ENCODE results near the gene PYGB. TPM values are rescaled to one million over a fixed set of nuclear protein-coding genes. Genes with fewer than 3 reads are reported as not detected.

PYGB gene
- total RNA-seq, 1 donor from 2014 or later: 20.9 TPM

DNA sequence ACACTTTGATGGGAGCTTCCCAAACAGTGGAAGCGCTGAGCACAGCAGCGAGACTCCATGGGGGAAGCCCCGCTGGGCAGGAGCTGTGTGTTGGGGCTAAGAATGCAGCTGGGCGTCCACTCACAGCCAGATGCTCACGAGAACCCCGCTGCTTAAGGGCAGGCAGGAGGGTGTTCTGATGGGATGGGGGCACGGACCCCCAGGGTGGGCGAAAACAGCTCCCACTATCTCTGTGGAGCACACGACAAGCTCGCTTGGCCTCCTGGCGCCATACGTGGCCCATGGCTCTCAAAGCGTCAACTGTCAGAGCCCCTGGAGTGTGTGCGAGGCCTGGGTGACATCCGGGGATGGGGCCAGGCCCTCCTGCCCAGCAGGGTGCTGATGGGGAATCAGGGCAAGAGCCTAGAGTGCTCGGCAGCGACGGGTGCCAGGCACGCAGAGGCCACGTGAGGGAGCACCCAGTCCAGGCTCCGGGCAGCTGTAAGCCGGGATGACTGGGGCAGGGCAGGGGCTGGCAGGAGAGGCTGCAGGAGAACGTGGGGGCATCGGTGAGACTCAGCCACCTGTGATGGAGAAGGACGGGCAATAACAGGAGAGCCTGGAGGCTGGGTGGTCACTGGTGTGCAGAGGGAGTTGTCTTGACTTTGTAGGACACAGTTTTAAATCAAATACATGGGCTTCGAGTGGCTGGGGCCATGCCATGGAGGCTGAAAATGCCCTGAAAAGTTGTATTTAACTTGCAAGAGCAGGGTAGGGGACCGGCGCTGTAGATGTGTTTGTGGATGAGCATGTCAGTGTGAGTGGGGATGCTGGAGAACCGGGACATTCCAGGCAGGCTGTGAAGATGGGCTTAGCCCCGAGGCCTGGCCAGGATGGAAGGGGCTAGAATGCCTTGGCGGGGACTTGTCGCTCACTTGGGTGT is 27.3 kb downstream of the PYGB start:
- Histone ChIP-seq H3K27ac (ENCODE audit: low read depth, low read length) (no peak overlapping the region), H3K9me3 (ENCODE audit: control insufficient read depth in 3 of 3, low read length in 3 of 3) (no peaks in the 10 kb centered on the region), H3K4me3 (ENCODE audit: low read length in 3 of 3) (no peak overlapping the region), H3K9ac (ENCODE audit: low read depth in 1 of 3, low read length in 3 of 3) (peak overlapping the region in 1 of 3 donors; percentile 23), H3K27me3 (ENCODE audit: control insufficient read depth in 3 of 3, insufficient read depth in 3 of 3, low read length in 3 of 3) (no peaks in the 10 kb centered on the region), H3K4me1 (ENCODE audit: control insufficient read depth in 3 of 3, insufficient read depth in 3 of 3, low read length in 3 of 3) (peaks cover 21 to 43% (median 27%) of the 10 kb centered on the region in 3 donors), H3K36me3 (ENCODE audit: control insufficient read depth in 3 of 3, insufficient read depth in 3 of 3, low read length in 3 of 3) (peaks cover 27 to 35% (median 30%) of the 10 kb centered on the region in 3 donors)

DNA sequence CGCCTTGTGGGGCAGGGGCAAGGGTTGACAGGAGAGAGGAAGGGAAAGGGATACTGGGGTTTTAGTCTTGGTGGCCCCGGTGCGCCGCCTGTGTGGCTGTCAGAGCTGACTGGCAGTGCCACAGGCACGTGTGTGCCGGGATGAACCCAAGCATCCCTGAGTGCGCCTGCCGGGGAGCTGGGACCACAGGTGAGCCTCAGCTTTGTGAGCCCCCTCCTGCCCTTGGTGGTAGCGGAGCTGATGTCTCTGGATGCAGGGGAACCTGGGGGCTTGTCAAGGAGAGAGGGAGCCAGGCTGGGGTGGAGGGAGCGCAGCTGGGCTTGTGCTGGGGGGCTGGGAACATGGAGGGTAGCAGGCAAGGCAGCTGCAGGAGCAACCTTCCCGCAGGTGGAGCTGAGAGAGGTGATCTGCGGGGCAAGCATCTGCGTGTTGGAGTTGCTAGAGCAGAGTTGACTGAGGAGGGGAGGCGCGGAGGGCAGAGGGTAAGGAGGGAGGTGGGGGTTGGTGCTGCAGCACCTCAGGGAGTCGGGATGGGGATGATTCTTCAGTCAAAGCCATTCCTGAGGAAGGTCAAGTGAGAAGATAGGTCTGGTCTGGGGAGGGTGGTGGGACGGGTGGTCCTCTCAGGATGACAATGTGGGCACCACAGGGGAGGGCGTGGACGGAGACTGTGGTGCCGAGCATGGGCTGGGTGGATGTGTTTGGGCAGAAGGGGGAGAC is 28.1 kb downstream of the PYGB start:
- H3K4me1 ChIP-seq (ENCODE audit: control insufficient read depth in 3 of 3, insufficient read depth in 3 of 3, low read length in 3 of 3): peaks cover 21 to 43% (median 27%) of the 10 kb centered on the region in 3 donors
- peaks cover 27 to 41% (median 28%) of the 10 kb centered on the region in 3 donors for H3K36me3 ChIP-seq (ENCODE audit: control insufficient read depth in 3 of 3, insufficient read depth in 3 of 3, low read length in 3 of 3)
- H3K9me3 ChIP-seq (ENCODE audit: control insufficient read depth in 3 of 3, low read length in 3 of 3): no peaks in the 10 kb centered on the region
- H3K27me3 ChIP-seq (ENCODE audit: control insufficient read depth in 3 of 3, insufficient read depth in 3 of 3, low read length in 3 of 3): no peaks in the 10 kb centered on the region
- no peak overlapping the region for H3K9ac ChIP-seq (ENCODE audit: low read depth in 1 of 3, low read length in 3 of 3)
- H3K27ac ChIP-seq (ENCODE audit: low read depth, low read length): no peak overlapping the region
- H3K4me3 ChIP-seq (ENCODE audit: low read length in 3 of 3): no peak overlapping the region

DNA sequence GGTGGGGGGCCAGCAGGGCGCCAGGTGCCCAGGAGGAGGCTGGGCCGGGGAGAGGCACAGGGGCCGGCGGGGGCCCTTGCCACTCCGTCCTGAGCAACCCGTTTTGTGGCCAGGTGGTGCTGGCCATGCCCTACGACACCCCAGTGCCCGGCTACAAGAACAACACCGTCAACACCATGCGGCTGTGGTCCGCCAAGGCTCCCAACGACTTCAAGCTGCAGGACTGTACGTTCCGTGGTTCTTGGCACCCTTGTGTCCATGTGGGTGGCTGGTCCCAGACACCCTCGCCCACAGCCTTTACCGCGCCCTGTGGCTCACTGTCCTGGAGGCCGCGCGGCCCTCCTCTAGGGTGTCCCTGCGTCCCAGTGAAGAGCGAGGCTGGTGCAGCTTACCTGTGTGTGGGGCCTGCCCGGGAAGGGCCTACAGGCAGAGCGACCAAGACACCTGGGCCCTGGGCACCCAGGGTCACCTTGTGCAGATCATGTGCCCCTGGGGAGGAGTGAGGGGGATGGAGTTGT is 28.7 kb downstream of the PYGB start:
- Histone ChIP-seq H3K4me1 (ENCODE audit: control insufficient read depth in 3 of 3, insufficient read depth in 3 of 3, low read length in 3 of 3) (peaks cover 20 to 41% (median 31%) of the 10 kb centered on the region in 3 donors), H3K9ac (ENCODE audit: low read depth in 1 of 3, low read length in 3 of 3) (no peak overlapping the region), H3K9me3 (ENCODE audit: control insufficient read depth in 3 of 3, low read length in 3 of 3) (no peaks in the 10 kb centered on the region), H3K27ac (ENCODE audit: low read depth, low read length) (no peak overlapping the region), H3K27me3 (ENCODE audit: control insufficient read depth in 3 of 3, insufficient read depth in 3 of 3, low read length in 3 of 3) (no peaks in the 10 kb centered on the region), H3K4me3 (ENCODE audit: low read length in 3 of 3) (no peak overlapping the region), H3K36me3 (ENCODE audit: control insufficient read depth in 3 of 3, insufficient read depth in 3 of 3, low read length in 3 of 3) (peaks cover 26 to 39% (median 26%) of the 10 kb centered on the region in 3 donors)

- Histone ChIP-seq H3K36me3 (ENCODE audit: control insufficient read depth in 3 of 3, insufficient read depth in 3 of 3, low read length in 3 of 3) (peaks cover 23 to 39% (median 24%) of the 10 kb centered on the region in 3 donors), H3K27ac (ENCODE audit: low read depth, low read length) (no peak overlapping the region), H3K9me3 (ENCODE audit: control insufficient read depth in 3 of 3, low read length in 3 of 3) (no peaks in the 10 kb centered on the region), H3K4me3 (ENCODE audit: low read length in 3 of 3) (no peak overlapping the region), H3K27me3 (ENCODE audit: control insufficient read depth in 3 of 3, insufficient read depth in 3 of 3, low read length in 3 of 3) (no peaks in the 10 kb centered on the region), H3K9ac (ENCODE audit: low read depth in 1 of 3, low read length in 3 of 3) (no peak overlapping the region), H3K4me1 (ENCODE audit: control insufficient read depth in 3 of 3, insufficient read depth in 3 of 3, low read length in 3 of 3) (peaks cover 14 to 34% (median 29%) of the 10 kb centered on the region in 3 donors)
These were observed 29.3 kb downstream of the PYGB start for GRCh38 chr20:25277051-25277801.

GRCh38 chr20:25277941-25278521 is 30.1 kb downstream of the PYGB start:
- H3K27me3 ChIP-seq (ENCODE audit: control insufficient read depth in 3 of 3, insufficient read depth in 3 of 3, low read length in 3 of 3): no peaks in the 10 kb centered on the region
- H3K9me3 ChIP-seq (ENCODE audit: control insufficient read depth in 3 of 3, low read length in 3 of 3): no peaks in the 10 kb centered on the region
- H3K9ac ChIP-seq (ENCODE audit: low read depth in 1 of 3, low read length in 3 of 3): no peak overlapping the region
- no peak overlapping the region for H3K27ac ChIP-seq (ENCODE audit: low read depth, low read length)
- peaks cover 6 to 26% (median 21%) of the 10 kb centered on the region in 3 donors for H3K4me1 ChIP-seq (ENCODE audit: control insufficient read depth in 3 of 3, insufficient read depth in 3 of 3, low read length in 3 of 3)
- H3K36me3 ChIP-seq (ENCODE audit: control insufficient read depth in 3 of 3, insufficient read depth in 3 of 3, low read length in 3 of 3): peaks cover 23 to 47% (median 27%) of the 10 kb centered on the region in 3 donors
- no peak overlapping the region for H3K4me3 ChIP-seq (ENCODE audit: low read length in 3 of 3)

- H3K27ac ChIP-seq (ENCODE audit: low read depth, low read length): no peak overlapping the region
- no peak overlapping the region for H3K4me3 ChIP-seq (ENCODE audit: low read length in 3 of 3)
These were observed 30.9 kb downstream of the PYGB start for GRCh38 chr20:25278636-25279361.

GRCh38 chr20:25279403-25279802 is 31.5 kb downstream of the PYGB start:
- Histone ChIP-seq H3K36me3 (ENCODE audit: control insufficient read depth in 3 of 3, insufficient read depth in 3 of 3, low read length in 3 of 3) (peaks cover 30 to 58% (median 33%) of the 10 kb centered on the region in 3 donors), H3K4me3 (ENCODE audit: low read length in 3 of 3) (no peak overlapping the region), H3K27me3 (ENCODE audit: control insufficient read depth in 3 of 3, insufficient read depth in 3 of 3, low read length in 3 of 3) (no peaks in the 10 kb centered on the region), H3K4me1 (ENCODE audit: control insufficient read depth in 3 of 3, insufficient read depth in 3 of 3, low read length in 3 of 3) (peaks cover 0 to 13% (median 9%) of the 10 kb centered on the region in 3 donors), H3K9ac (ENCODE audit: low read depth in 1 of 3, low read length in 3 of 3) (no peak overlapping the region), H3K27ac (ENCODE audit: low read depth, low read length) (no peak overlapping the region), H3K9me3 (ENCODE audit: control insufficient read depth in 3 of 3, low read length in 3 of 3) (no peaks in the 10 kb centered on the region)

More at GRCh38 chr20:25278636-25279361, 30.9 kb downstream of the PYGB start:
- H3K27me3 ChIP-seq (ENCODE audit: control insufficient read depth in 3 of 3, insufficient read depth in 3 of 3, low read length in 3 of 3): no peaks in the 10 kb centered on the region
- H3K9me3 ChIP-seq (ENCODE audit: control insufficient read depth in 3 of 3, low read length in 3 of 3): no peaks in the 10 kb centered on the region
- H3K4me1 ChIP-seq (ENCODE audit: control insufficient read depth in 3 of 3, insufficient read depth in 3 of 3, low read length in 3 of 3): peaks cover 2 to 19% (median 14%) of the 10 kb centered on the region in 3 donors
- H3K9ac ChIP-seq (ENCODE audit: low read depth in 1 of 3, low read length in 3 of 3): no peak overlapping the region
- peaks cover 27 to 52% (median 30%) of the 10 kb centered on the region in 3 donors for H3K36me3 ChIP-seq (ENCODE audit: control insufficient read depth in 3 of 3, insufficient read depth in 3 of 3, low read length in 3 of 3)

- peaks cover 31 to 59% (median 33%) of the 10 kb centered on the region in 3 donors for H3K36me3 ChIP-seq (ENCODE audit: control insufficient read depth in 3 of 3, insufficient read depth in 3 of 3, low read length in 3 of 3)
These were observed 32.2 kb downstream of the PYGB start for GRCh38 chr20:25280051-25280573.

More at GRCh38 chr20:25280051-25280573, 32.2 kb downstream of the PYGB start:
- Histone ChIP-seq H3K4me3 (ENCODE audit: low read length in 3 of 3) (no peak overlapping the region), H3K27ac (ENCODE audit: low read depth, low read length) (no peak overlapping the region), H3K9me3 (ENCODE audit: control insufficient read depth in 3 of 3, low read length in 3 of 3) (no peaks in the 10 kb centered on the region), H3K4me1 (ENCODE audit: control insufficient read depth in 3 of 3, insufficient read depth in 3 of 3, low read length in 3 of 3) (peaks cover 0 to 9% (median 6%) of the 10 kb centered on the region in 3 donors), H3K9ac (ENCODE audit: low read depth in 1 of 3, low read length in 3 of 3) (no peak overlapping the region), H3K27me3 (ENCODE audit: control insufficient read depth in 3 of 3, insufficient read depth in 3 of 3, low read length in 3 of 3) (no peaks in the 10 kb centered on the region)

Data from skeletal muscle tissue (tissue), 4 donors.